B cell (primary cell): ENCODE data around the gene MAP3K7. TPM values are rescaled to one million over a fixed set of nuclear protein-coding genes. Genes with fewer than 3 reads are reported as not detected.

ENCODE experiments used
- ATAC-seq: fragments of 200-7000 bp; cut with Tn5 transposase; one replicate; pipeline ENCODE4 v1.10.0; 2021; ENCODE audit warnings: low read depth, mild to moderate bottlenecking, moderate number of reproducible peaks, moderate library complexity
- CTCF ChIA-PET: fragments of 350-600 bp; sonication (Branson Sonifier 250); formaldehyde crosslinking; loops from one replicate; lab custom pipeline; 2021; ENCODE audit warnings: antibody characterized with exemption, inconsistent platforms; lab: Charles Lee
- POLR2A ChIA-PET: fragments of 350-600 bp; sonication (Branson Sonifier 250); formaldehyde crosslinking; loops from one replicate; lab custom pipeline; 2021; ENCODE audit warnings: antibody characterized with exemption; lab: Charles Lee
- DNase-seq: peaks from one replicate; pipeline ENCODE4 v3.0.0; 2013
- H2AFZ ChIP-seq: 2 replicates; pipeline ENCODE4 v1.6.1; 2012; ENCODE audit warnings: mild to moderate bottlenecking, low read depth, low read length; ENCODE audit not compliant: insufficient read depth, poor library complexity, severe bottlenecking
- H3K27ac ChIP-seq, 2 donors: 1 replicate in 1 of 2; 2 replicates in 1 of 2; pipeline ENCODE4 v1.5.1; 2012 to 2013; ENCODE audit warnings: low read length in 2 of 2, mild to moderate bottlenecking in 2 of 2, moderate library complexity in 1 of 2
- H3K27me3 ChIP-seq, 4 experiments: fragments of 200-600 bp in 1 of 4; sonication (generic) in 1 of 4; replicated peaks in 1 of 4; 1 replicate in 2 of 4; 2 replicates in 2 of 4; pipeline versions ENCODE4 v1.6.1 to v1.7.0; 2013 to 2016; ENCODE audit warnings: low read length in 3 of 4, mild to moderate bottlenecking in 2 of 4, mixed read lengths in 1 of 4, moderate library complexity in 1 of 4; ENCODE audit not compliant: insufficient read depth in 4 of 4, control insufficient read depth in 3 of 4; ENCODE audit errors: control extremely low read depth in 1 of 4
- H3K36me3 ChIP-seq, 2 experiments: replicated peaks in 1 of 2; 1 replicate in 1 of 2; 2 replicates in 1 of 2; pipeline versions ENCODE4 v1.6.1 to v1.7.1; 2013; ENCODE audit warnings: low read length in 1 of 2; ENCODE audit not compliant: insufficient read depth in 2 of 2, control insufficient read depth in 1 of 2; ENCODE audit errors: control extremely low read depth in 1 of 2, extremely low read depth in 1 of 2
- H3K4me1 ChIP-seq, 2 donors: fragments of 200-600 bp in 1 of 2; sonication (generic) in 1 of 2; 1 replicate in 1 of 2; 2 replicates in 1 of 2; pipeline versions ENCODE4 v1.5.1 to v1.6.1; 2013 to 2017; ENCODE audit warnings: low read length in 2 of 2; ENCODE audit not compliant: control insufficient read depth in 2 of 2, insufficient read depth in 2 of 2
- H3K4me2 ChIP-seq: replicated peaks from 2 replicates; pipeline ENCODE3; 2012; ENCODE audit warnings: mild to moderate bottlenecking, low read depth, low read length; ENCODE audit not compliant: poor library complexity, severe bottlenecking
- H3K4me3 ChIP-seq, 5 experiments: fragments of 200-600 bp in 1 of 5; sonication (generic) in 1 of 5; 1 replicate in 3 of 5; 2 replicates in 2 of 5; pipeline versions ENCODE4 v1.5.1 to v1.7.0; 2011 to 2016; ENCODE audit warnings: low read length in 4 of 5, mild to moderate bottlenecking in 4 of 5, low read depth in 2 of 5, control low read depth in 1 of 5, moderate library complexity in 1 of 5; ENCODE audit not compliant: insufficient read depth in 1 of 5; ENCODE audit errors: control extremely low read depth in 1 of 5, extremely low read depth in 1 of 5
- H3K79me2 ChIP-seq: fragments of 200-600 bp; sonication (generic); one replicate; pipeline ENCODE4 v1.6.0; 2016; ENCODE audit warnings: low read length; ENCODE audit not compliant: control insufficient read depth, insufficient read depth
- H3K9ac ChIP-seq: fragments of 200-600 bp; sonication (generic); 2 replicates; pipeline ENCODE4 v1.6.1; 2017; ENCODE audit warnings: mild to moderate bottlenecking, low read length, moderate library complexity
- H3K9me3 ChIP-seq, 3 donors: one replicate each; pipeline versions ENCODE4 v1.6.1 to v1.7.1; 2013; ENCODE audit warnings: low read length in 2 of 3; ENCODE audit not compliant: control insufficient read depth in 2 of 3, insufficient read depth in 1 of 3; ENCODE audit errors: control extremely low read depth in 1 of 3
- H4K20me1 ChIP-seq: 2 replicates; pipeline ENCODE4 v1.6.0; 2012; ENCODE audit warnings: mild to moderate bottlenecking, low read length; ENCODE audit not compliant: insufficient read depth, control insufficient read depth, poor library complexity, severe bottlenecking
- H3K27ac Mint-ChIP-seq: one replicate; pipeline ENCODE4 v1.8.0; 2021; ENCODE audit warnings: mixed read lengths
- H3K27me3 Mint-ChIP-seq: one replicate; pipeline ENCODE4 v1.8.0; 2021; ENCODE audit warnings: mixed read lengths
- H3K4me1 Mint-ChIP-seq: one replicate; pipeline ENCODE4 v1.8.0; 2021; ENCODE audit warnings: mixed read lengths
- H3K4me3 Mint-ChIP-seq: one replicate; pipeline ENCODE4 v1.8.0; 2021; ENCODE audit warnings: mixed read lengths
- H3K9me3 Mint-ChIP-seq: one replicate; pipeline ENCODE4 v1.8.0; 2022; ENCODE audit warnings: mixed read lengths; ENCODE audit not compliant: insufficient read depth
- EZH2 ChIP-seq: IDR thresholded peaks from 2 replicates; pipeline ENCODE4 v1.6.1; 2012; ENCODE audit warnings: borderline replicate concordance, low read depth, mild to moderate bottlenecking, moderate library complexity, low read length; ENCODE audit not compliant: insufficient read depth, poor library complexity, severe bottlenecking
- WGBS: methylation state at CpG from one replicate; pipeline ENCODE4 v1.1.5; 2013; ENCODE audit warnings: missing lambda C conversion rate; ENCODE audit not compliant: insufficient coverage; 5-methylcytosine and 5-hydroxymethylcytosine counted together
- intact Hi-C: fragments of 100-400 bp; cut with micrococcal nuclease; formaldehyde crosslinking; loops from one replicate; pipeline ENCODE4 v1.10.0; 2022
- polyA plus RNA-seq: library from polyadenylated mRNA; depleted of rRNA; stranded (reverse); fragments of >200 nt; gene quantifications from 2 replicates; pipeline ENCODE4 v1.2.3, GENCODE V29; 2012
- total RNA-seq, 2 donors: library from RNA; stranded (reverse); fragments of 120-200 nt in 1 of 2; gene quantifications; 1 replicate in 1 of 2; 2 replicates in 1 of 2; pipeline versions ENCODE4 v1.2.3 to v1.2.4, GENCODE V29; 2013 to 2022
- TF ChIP-seq, protein P1 (sequence below): fragments of 200-600 bp; IDR thresholded peaks from one replicate; pipeline ENCODE4 v1.8.0; 2022; ENCODE audit warnings: antibody characterized with exemption, mild to moderate bottlenecking

MAP3K7 gene
- total and polyA plus RNA-seq, 2 donors (not counting 1 experiment from before 2014, with no cell fraction given), result 15.0 to 32.8 TPM

DNA sequence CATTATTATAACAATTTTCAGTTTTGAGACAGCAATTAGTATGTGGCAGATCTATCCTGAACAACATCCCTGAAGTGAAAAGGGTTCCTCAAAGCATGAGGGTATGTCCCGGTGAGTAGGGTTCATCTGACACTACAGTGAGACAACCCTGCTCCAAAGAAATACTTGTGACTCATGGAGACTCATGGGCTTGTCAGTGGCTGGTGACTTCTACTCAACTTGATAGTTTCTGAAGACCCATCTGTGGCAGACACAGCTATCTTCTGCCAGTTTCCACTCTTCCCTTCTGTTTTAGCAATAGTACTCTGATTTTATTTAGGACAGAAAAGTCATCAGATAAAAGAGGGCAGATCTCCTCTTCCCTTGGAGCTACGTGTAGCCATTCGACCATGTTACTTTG, 41.4 kb downstream of the MAP3K7 start:
- no peaks in the 10 kb centered on the region for H3K9me3 Mint-ChIP-seq
- H2AFZ ChIP-seq, result no peak overlapping the region
- H3K4me1 ChIP-seq, result peaks cover 12 to 15% of the 10 kb centered on the region in 2 donors
- H3K9me3 ChIP-seq, result no peaks in the 10 kb centered on the region
- H3K4me3 Mint-ChIP-seq, result no peak overlapping the region
- no peak overlapping the region for H3K4me3 ChIP-seq
- ChIA-PET POLR2A (no interaction called here), CTCF (interaction anchor here (1.0 kb wide), 1 partner anchor 36 kb away, joined by 3 read pairs; no protein-coding TSS in a partner anchor)
- H3K27ac Mint-ChIP-seq, result peak overlapping the region; percentile 22
- H3K27me3 ChIP-seq, result no peaks in the 10 kb centered on the region
- no peak overlapping the region for H3K4me2 ChIP-seq
- H3K9ac ChIP-seq, result no peak overlapping the region
- ATAC-seq (no peak), DNase-seq (no peak)
- no peaks in the 10 kb centered on the region for H3K79me2 ChIP-seq
- H3K27me3 Mint-ChIP-seq, result no peaks in the 10 kb centered on the region
- H3K4me1 Mint-ChIP-seq, result peaks cover 22% of the 10 kb centered on the region
- no peaks in the 10 kb centered on the region for H4K20me1 ChIP-seq
- intact Hi-C loops, result no loop called here
- H3K27ac ChIP-seq, result peak overlapping the region in 1 of 2 donors; percentile 56
- TF ChIP-seq EZH2, result no peak
- TF ChIP-seq, protein P1, sequence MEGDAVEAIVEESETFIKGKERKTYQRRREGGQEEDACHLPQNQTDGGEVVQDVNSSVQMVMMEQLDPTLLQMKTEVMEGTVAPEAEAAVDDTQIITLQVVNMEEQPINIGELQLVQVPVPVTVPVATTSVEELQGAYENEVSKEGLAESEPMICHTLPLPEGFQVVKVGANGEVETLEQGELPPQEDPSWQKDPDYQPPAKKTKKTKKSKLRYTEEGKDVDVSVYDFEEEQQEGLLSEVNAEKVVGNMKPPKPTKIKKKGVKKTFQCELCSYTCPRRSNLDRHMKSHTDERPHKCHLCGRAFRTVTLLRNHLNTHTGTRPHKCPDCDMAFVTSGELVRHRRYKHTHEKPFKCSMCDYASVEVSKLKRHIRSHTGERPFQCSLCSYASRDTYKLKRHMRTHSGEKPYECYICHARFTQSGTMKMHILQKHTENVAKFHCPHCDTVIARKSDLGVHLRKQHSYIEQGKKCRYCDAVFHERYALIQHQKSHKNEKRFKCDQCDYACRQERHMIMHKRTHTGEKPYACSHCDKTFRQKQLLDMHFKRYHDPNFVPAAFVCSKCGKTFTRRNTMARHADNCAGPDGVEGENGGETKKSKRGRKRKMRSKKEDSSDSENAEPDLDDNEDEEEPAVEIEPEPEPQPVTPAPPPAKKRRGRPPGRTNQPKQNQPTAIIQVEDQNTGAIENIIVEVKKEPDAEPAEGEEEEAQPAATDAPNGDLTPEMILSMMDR, result no peak
- H3K36me3 ChIP-seq, result peaks cover 15 to 41% of the 10 kb centered on the region in 2 experiments
- WGBS, result 88% methylated on average over 1 of the region's 3 CpGs

DNA sequence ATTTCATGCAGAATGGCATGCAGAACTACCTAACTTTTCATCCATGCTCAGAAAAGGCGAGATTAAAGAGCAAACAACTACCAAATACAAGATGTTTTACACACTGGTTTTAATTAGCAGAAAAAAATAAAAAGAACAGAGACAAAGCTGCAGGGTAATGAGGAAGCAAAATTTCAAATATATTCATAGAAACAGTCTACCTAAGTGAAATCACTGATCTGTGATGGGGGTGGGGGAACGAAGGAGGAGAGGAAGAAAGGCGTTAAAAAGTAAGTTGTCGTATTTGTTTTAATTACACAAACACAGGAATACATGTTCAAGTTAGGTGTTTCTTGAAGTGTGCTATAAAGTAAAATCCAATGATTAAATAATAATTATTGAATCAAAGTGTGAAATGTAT, 42.1 kb downstream of the MAP3K7 start:
- no peaks in the 10 kb centered on the region for H3K27me3 Mint-ChIP-seq
- POLR2A ChIA-PET, result no interaction called here
- Histone ChIP-seq H2AFZ (no peak overlapping the region), H3K4me2 (peak overlapping the region; percentile 57), H3K27me3 (no peaks in the 10 kb centered on the region), H3K9ac (peak overlapping the region; percentile 6), H3K9me3 (no peaks in the 10 kb centered on the region), H3K36me3 (peaks cover 18 to 36% of the 10 kb centered on the region in 2 experiments), H3K79me2 (no peaks in the 10 kb centered on the region), H3K4me3 (peak overlapping the region in 1 of 5 experiments; percentile 15), H4K20me1 (no peaks in the 10 kb centered on the region), H3K27ac (peak overlapping the region; percentile 43 to 56), H3K4me1 (peaks cover 12 to 15% of the 10 kb centered on the region in 2 donors)
- no peak for TF ChIP-seq EZH2
- TF ChIP-seq, protein P1, result no peak
- intact Hi-C loops, result no loop called here
- CTCF ChIA-PET, result no interaction called here
- peak; percentile 40 for DNase-seq
- no CpG with 5 or more reads among the region's 4 CpGs for WGBS
- H3K9me3 Mint-ChIP-seq, result no peaks in the 10 kb centered on the region
- no peak for ATAC-seq
- H3K4me1 Mint-ChIP-seq, result peaks cover 23% of the 10 kb centered on the region
- H3K27ac Mint-ChIP-seq, result peak overlapping the region; percentile 83
- H3K4me3 Mint-ChIP-seq, result peak overlapping the region; percentile 29
